Neural progenitor cell (in vitro differentiated cells): Measurements from ENCODE around the gene PRRT4. TPM values are rescaled to one million over a fixed set of nuclear protein-coding genes. Genes with fewer than 3 reads are reported as not detected.

Experiments used
- DNase-seq: peaks from one replicate; pipeline ENCODE4 v3.0.0-alpha.2; 2016; ENCODE audit warnings: low spot score
- H2AFZ ChIP-seq: fragments of 200-600 bp; sonication (generic); replicated peaks from 2 replicates; pipeline ENCODE4 v1.6.1; 2016; ENCODE audit warnings: antibody characterized with exemption
- H3F3A ChIP-seq: fragments of 200-600 bp; sonication (generic); 2 replicates; pipeline ENCODE4 v1.6.1; 2016; ENCODE audit warnings: antibody characterized with exemption, low read depth
- H3K27ac ChIP-seq: fragments of 200-600 bp; sonication (generic); 2 replicates; pipeline ENCODE4 v1.5.1; 2016; ENCODE audit warnings: mild to moderate bottlenecking
- H3K27me3 ChIP-seq: fragments of 200-600 bp; sonication (generic); 2 replicates; pipeline ENCODE4 v1.6.1; 2016; ENCODE audit warnings: mild to moderate bottlenecking, moderate library complexity
- H3K36me3 ChIP-seq: fragments of 200-600 bp; sonication (generic); 2 replicates; pipeline ENCODE4 v1.5.1; 2016
- H3K4me1 ChIP-seq: fragments of 200-600 bp; sonication (generic); 2 replicates; pipeline ENCODE4 v1.6.1; 2016; ENCODE audit warnings: mixed run types
- H3K4me2 ChIP-seq: fragments of 200-600 bp; sonication (generic); 2 replicates; pipeline ENCODE4 v1.6.1; 2016
- H3K4me3 ChIP-seq: fragments of 200-600 bp; sonication (generic); 2 replicates; pipeline ENCODE4 v1.5.1; 2016
- H3K79me2 ChIP-seq: fragments of 200-600 bp; sonication (generic); 2 replicates; pipeline ENCODE4 v1.6.1; 2016; ENCODE audit warnings: low read depth
- H3K9ac ChIP-seq: fragments of 200-600 bp; sonication (generic); 2 replicates; pipeline ENCODE4 v1.6.1; 2016
- H3K9me3 ChIP-seq: fragments of 200-600 bp; sonication (generic); 2 replicates; pipeline ENCODE4 v1.5.1; 2016; ENCODE audit warnings: low read depth
- H4K20me1 ChIP-seq: fragments of 200-600 bp; sonication (generic); 2 replicates; pipeline ENCODE4 v1.6.1; 2016; ENCODE audit warnings: low read depth
- H3K27ac Mint-ChIP-seq: 3 replicates; pipeline ENCODE4 v1.8.0; 2021; ENCODE audit warnings: mixed read lengths
- H3K27me3 Mint-ChIP-seq: 2 replicates; pipeline ENCODE4 v1.8.0; 2022; ENCODE audit warnings: low read depth, mild to moderate bottlenecking, inconsistent platforms, moderate library complexity, mixed read lengths; ENCODE audit not compliant: insufficient read depth
- H3K36me3 Mint-ChIP-seq: 3 replicates; pipeline ENCODE4 v1.8.0; 2021; ENCODE audit warnings: mixed read lengths
- H3K4me1 Mint-ChIP-seq: 3 replicates; pipeline ENCODE4 v1.8.0; 2021; ENCODE audit warnings: mixed read lengths
- H3K4me3 Mint-ChIP-seq: 3 replicates; pipeline ENCODE4 v1.8.0; 2021; ENCODE audit warnings: mild to moderate bottlenecking, moderate library complexity, mixed read lengths
- H3K9me3 Mint-ChIP-seq: 3 replicates; pipeline ENCODE4 v1.8.0; 2020; ENCODE audit warnings: mixed read lengths
- CTCF ChIP-seq: fragments of 200-600 bp; sonication (generic); IDR thresholded peaks from 2 replicates; pipeline ENCODE4 v1.5.1; 2017; ENCODE audit warnings: antibody characterized with exemption, mild to moderate bottlenecking
- EZH2 ChIP-seq: fragments of 200-600 bp; sonication (generic); IDR thresholded peaks from 2 replicates; pipeline ENCODE4 v1.6.1; 2017; ENCODE audit warnings: antibody characterized with exemption, mild to moderate bottlenecking, moderate library complexity
- EZH2phosphoT487 ChIP-seq: fragments of 200-600 bp; sonication (generic); IDR thresholded peaks from 2 replicates; pipeline ENCODE4 v1.6.1; 2017; ENCODE audit warnings: antibody characterized with exemption
- total RNA-seq: library from RNA; depleted of rRNA; stranded (reverse); fragments of >200 nt; gene quantifications from 2 replicates; pipeline ENCODE4 v1.2.3, GENCODE V29; 2015; ENCODE audit warnings: low replicate concordance

The PRRT4 gene
- total RNA-seq, 1 donor from 2014 or later, result not detected

- Histone ChIP-seq H3K27ac (no peak overlapping the region), H3K9ac (no peak overlapping the region), H3K27me3 (peaks cover 1% of the 10 kb centered on the region), H3K4me2 (no peak overlapping the region), H3K36me3 (no peaks in the 10 kb centered on the region), H4K20me1 (no peaks in the 10 kb centered on the region), H3F3A (no peaks in the 10 kb centered on the region), H3K4me3 (no peak overlapping the region), H3K4me1 (no peaks in the 10 kb centered on the region), H3K9me3 (no peaks in the 10 kb centered on the region), H3K79me2 (no peaks in the 10 kb centered on the region), H2AFZ (no peak overlapping the region)
- H3K9me3 Mint-ChIP-seq, result peaks cover 2% of the 10 kb centered on the region
- H3K4me3 Mint-ChIP-seq, result no peak overlapping the region
- TF ChIP-seq EZH2phosphoT487 (no peak), EZH2 (no peak), CTCF (no peak)
- no peak overlapping the region for H3K27ac Mint-ChIP-seq
- no peaks in the 10 kb centered on the region for H3K36me3 Mint-ChIP-seq
- DNase-seq, result no peak
- H3K4me1 Mint-ChIP-seq, result peaks cover 2% of the 10 kb centered on the region
- peaks cover 3% of the 10 kb centered on the region for H3K27me3 Mint-ChIP-seq
Observed at GRCh38 chr7:128373606-128374005, 12.1 kb upstream of the PRRT4 start.

- no peak overlapping the region for H3K27ac Mint-ChIP-seq
- H3K27me3 Mint-ChIP-seq, result peaks cover 16% of the 10 kb centered on the region
- H3K9me3 ChIP-seq, result no peaks in the 10 kb centered on the region
Observed at GRCh38 chr7:128370491-128370890, 9.0 kb upstream of the PRRT4 start.

GRCh38 chr7:128366986-128367385, 5.5 kb upstream of the PRRT4 start:
- no peaks in the 10 kb centered on the region for H3K9me3 ChIP-seq
- H3K79me2 ChIP-seq, result no peaks in the 10 kb centered on the region
- no peak overlapping the region for H3K4me3 Mint-ChIP-seq
- no peak overlapping the region for H2AFZ ChIP-seq
- H3K36me3 ChIP-seq, result no peaks in the 10 kb centered on the region
- H3F3A ChIP-seq, result peaks cover 8% of the 10 kb centered on the region
- H3K9ac ChIP-seq, result no peak overlapping the region
- no peak overlapping the region for H3K4me2 ChIP-seq
- no peak overlapping the region for H3K4me3 ChIP-seq
- H3K27ac ChIP-seq, result no peak overlapping the region
- no peak overlapping the region for H3K27ac Mint-ChIP-seq
- no peaks in the 10 kb centered on the region for H3K4me1 ChIP-seq
- H3K27me3 Mint-ChIP-seq, result peaks cover 48% of the 10 kb centered on the region
- no peaks in the 10 kb centered on the region for H4K20me1 ChIP-seq
- H3K27me3 ChIP-seq, result peaks cover 67% of the 10 kb centered on the region
- H3K4me1 Mint-ChIP-seq, result peaks cover 2% of the 10 kb centered on the region
- TF ChIP-seq EZH2, result no peak
- H3K36me3 Mint-ChIP-seq, result no peaks in the 10 kb centered on the region
- H3K9me3 Mint-ChIP-seq, result no peaks in the 10 kb centered on the region
- DNase-seq, result no peak

More at GRCh38 chr7:128370491-128370890, 9.0 kb upstream of the PRRT4 start:
- DNase-seq, result no peak
- peaks cover 2% of the 10 kb centered on the region for H3K9me3 Mint-ChIP-seq
- peaks cover 32% of the 10 kb centered on the region for H3K27me3 ChIP-seq
- no peak overlapping the region for H3K4me3 ChIP-seq
- H3F3A ChIP-seq, result no peaks in the 10 kb centered on the region
- no peak overlapping the region for H3K4me3 Mint-ChIP-seq
- H3K4me1 ChIP-seq, result no peaks in the 10 kb centered on the region
- H3K79me2 ChIP-seq, result no peaks in the 10 kb centered on the region
- no peaks in the 10 kb centered on the region for H3K4me1 Mint-ChIP-seq
- no peak overlapping the region for H2AFZ ChIP-seq
- H3K27ac ChIP-seq, result no peak overlapping the region
- no peaks in the 10 kb centered on the region for H3K36me3 ChIP-seq
- no peaks in the 10 kb centered on the region for H4K20me1 ChIP-seq
- H3K4me2 ChIP-seq, result no peak overlapping the region
- no peak for TF ChIP-seq EZH2
- no peak for TF ChIP-seq EZH2phosphoT487
- no peak for TF ChIP-seq CTCF
- no peak overlapping the region for H3K9ac ChIP-seq
- H3K36me3 Mint-ChIP-seq, result no peaks in the 10 kb centered on the region

- H3K27ac ChIP-seq, result no peak overlapping the region
- Mint-ChIP-seq H3K9me3 (no peaks in the 10 kb centered on the region), H3K27ac (no peak overlapping the region), H3K4me1 (peaks cover 5% of the 10 kb centered on the region), H3K27me3 (peaks cover 52% of the 10 kb centered on the region), H3K36me3 (no peaks in the 10 kb centered on the region), H3K4me3 (no peak overlapping the region)
- TF ChIP-seq EZH2 (no peak), CTCF (no peak), EZH2phosphoT487 (no peak)
- no peak overlapping the region for H3K4me3 ChIP-seq
- no peak overlapping the region for H3K4me2 ChIP-seq
- no peaks in the 10 kb centered on the region for H3K9me3 ChIP-seq
- no peak overlapping the region for H3K9ac ChIP-seq
- H3K36me3 ChIP-seq, result no peaks in the 10 kb centered on the region
- peaks cover 13% of the 10 kb centered on the region for H3F3A ChIP-seq
- peaks cover 74% of the 10 kb centered on the region for H3K27me3 ChIP-seq
- H4K20me1 ChIP-seq, result no peaks in the 10 kb centered on the region
- H3K79me2 ChIP-seq, result no peaks in the 10 kb centered on the region
- no peaks in the 10 kb centered on the region for H3K4me1 ChIP-seq
- no peak overlapping the region for H2AFZ ChIP-seq
- no peak for DNase-seq
Observed at GRCh38 chr7:128366300-128366699, 4.8 kb upstream of the PRRT4 start.
